Spleen (tissue), 7 donors: ENCODE measurements around the gene EFCAB11.

ENCODE experiments used
- POLR2A ChIP-seq, 3 donors: fragments of 450-650 bp; IDR thresholded peaks; one replicate each; pipeline ENCODE4 v1.5.1; 2017; ENCODE audit warnings: antibody characterized with exemption in 3 of 3, mild to moderate bottlenecking in 1 of 3
- POLR2AphosphoS5 ChIP-seq, 3 donors: sonication (generic); formaldehyde crosslinking; IDR thresholded peaks; one replicate each; pipeline ENCODE4 v1.5.1; 2017; ENCODE audit warnings: antibody characterized with exemption in 3 of 3
- TF ChIP-seq, protein P1 (sequence below), 11 experiments: fragments of 200-600 bp in 7 of 11; fragments of 450-650 bp in 4 of 11; sonication (generic) in 4 of 11; IDR thresholded peaks in 8 of 11; conservative IDR thresholded peaks in 3 of 11; 1 replicate in 7 of 11; 2 replicates in 4 of 11; pipeline versions ENCODE4 v1.4.0 to v1.8.0; 2016 to 2021; ENCODE audit warnings: antibody characterized with exemption in 11 of 11, inconsistent platforms in 4 of 11, mild to moderate bottlenecking in 1 of 11
- donor health status: DM: no; HTN: no; CAD: no; lungs with moderate emphysema.
- donor health status: DM: no; HTN: no; CAD: no.
- donor health status: DM: no; HTN: no; CAD: no.

DNA sequence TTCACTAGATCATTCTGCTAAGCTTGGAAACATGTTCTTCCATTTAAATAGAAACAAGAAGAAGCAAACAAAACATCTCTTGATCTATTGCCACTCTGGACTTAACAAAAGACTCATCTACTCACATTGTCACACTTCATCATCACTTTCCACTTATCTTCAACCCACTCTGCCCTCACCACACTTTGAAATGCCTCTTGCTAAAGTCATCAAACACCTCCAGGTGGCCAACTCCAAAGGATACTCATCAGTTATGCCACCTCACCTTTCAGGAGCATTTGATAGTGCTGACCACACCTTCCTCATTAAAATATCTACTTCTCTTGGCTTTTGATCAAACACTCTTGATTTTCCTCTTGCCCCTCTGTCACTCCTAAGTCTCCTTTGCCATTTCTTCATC lies 7.2 kb downstream of the EFCAB11 start:
- TF ChIP-seq, protein P1, sequence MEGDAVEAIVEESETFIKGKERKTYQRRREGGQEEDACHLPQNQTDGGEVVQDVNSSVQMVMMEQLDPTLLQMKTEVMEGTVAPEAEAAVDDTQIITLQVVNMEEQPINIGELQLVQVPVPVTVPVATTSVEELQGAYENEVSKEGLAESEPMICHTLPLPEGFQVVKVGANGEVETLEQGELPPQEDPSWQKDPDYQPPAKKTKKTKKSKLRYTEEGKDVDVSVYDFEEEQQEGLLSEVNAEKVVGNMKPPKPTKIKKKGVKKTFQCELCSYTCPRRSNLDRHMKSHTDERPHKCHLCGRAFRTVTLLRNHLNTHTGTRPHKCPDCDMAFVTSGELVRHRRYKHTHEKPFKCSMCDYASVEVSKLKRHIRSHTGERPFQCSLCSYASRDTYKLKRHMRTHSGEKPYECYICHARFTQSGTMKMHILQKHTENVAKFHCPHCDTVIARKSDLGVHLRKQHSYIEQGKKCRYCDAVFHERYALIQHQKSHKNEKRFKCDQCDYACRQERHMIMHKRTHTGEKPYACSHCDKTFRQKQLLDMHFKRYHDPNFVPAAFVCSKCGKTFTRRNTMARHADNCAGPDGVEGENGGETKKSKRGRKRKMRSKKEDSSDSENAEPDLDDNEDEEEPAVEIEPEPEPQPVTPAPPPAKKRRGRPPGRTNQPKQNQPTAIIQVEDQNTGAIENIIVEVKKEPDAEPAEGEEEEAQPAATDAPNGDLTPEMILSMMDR (IDR thresholded peaks at IDR 0.05 in 8 of 11, conservative IDR thresholded peaks at IDR 0.05 in 3 of 11) = no peak
- no peak for TF ChIP-seq POLR2A (IDR thresholded peaks at IDR 0.05)
- no peak for TF ChIP-seq POLR2AphosphoS5 (IDR thresholded peaks at IDR 0.05)
